Pulmonary artery endothelial cell (primary cell): ENCODE measurements around the gene SSBP3. TPM values are rescaled to one million over a fixed set of nuclear protein-coding genes. Genes with fewer than 3 reads are reported as not detected.
"Not testable (repeated sequence)": the region's sequence is repeated elsewhere in the genome, so short reads cannot be mapped to it uniquely, and the experiment has no call there.

ENCODE experiments used
- DNase-seq: peaks from one replicate; pipeline ENCODE4 v3.0.0-alpha.2; 2011; ENCODE audit warnings: low read depth, low spot score
- total RNA-seq: library from RNA; depleted of rRNA; stranded (reverse); fragments of >200 nt; gene quantifications from 2 replicates; pipeline ENCODE4 v1.2.3, GENCODE V29; 2014

The SSBP3 gene
- total RNA-seq, 1 donor from 2014 or later = 12.1 TPM

- no peak for DNase-seq
Measured at GRCh38 chr1:54247863-54248515, 158.2 kb downstream of the SSBP3 start.

- DNase-seq = no peak
Measured at GRCh38 chr1:54246116-54246721, 160.0 kb downstream of the SSBP3 start.

- no peak for DNase-seq
Measured at GRCh38 chr1:54245501-54245900, 160.7 kb downstream of the SSBP3 start.

- no peak for DNase-seq
Measured at GRCh38 chr1:54244655-54245054, 161.5 kb downstream of the SSBP3 start.

- DNase-seq = no peak
Measured at GRCh38 chr1:54243022-54243421, 163.2 kb downstream of the SSBP3 start.

GRCh38 chr1:54241364-54241763, 164.8 kb downstream of the SSBP3 start:
- DNase-seq = no peak

GRCh38 chr1:54240741-54241335, 165.4 kb downstream of the SSBP3 start:
- DNase-seq = no peak

- DNase-seq = no peak
Measured at GRCh38 chr1:54239631-54240031, 166.6 kb downstream of the SSBP3 start.

GRCh38 chr1:54239035-54239383, 167.2 kb downstream of the SSBP3 start:
- DNase-seq = no peak

GRCh38 chr1:54238353-54239034, 167.7 kb downstream of the SSBP3 start:
- DNase-seq = no peak

- no peak for DNase-seq
Measured at GRCh38 chr1:54237586-54237985, 168.6 kb downstream of the SSBP3 start.

- DNase-seq = no peak
Measured at GRCh38 chr1:54234284-54234683, 171.9 kb downstream of the SSBP3 start.

- DNase-seq = not testable (repeated sequence)
Measured at GRCh38 chr1:54233196-54233595, 173.0 kb downstream of the SSBP3 start.

- DNase-seq = no peak
Measured at GRCh38 chr1:54230507-54231339, 175.5 kb downstream of the SSBP3 start.

- DNase-seq = no peak
Measured at GRCh38 chr1:54229281-54229891, 176.8 kb downstream of the SSBP3 start.

- DNase-seq = no peak
Measured at GRCh38 chr1:54228638-54229079, 177.5 kb downstream of the SSBP3 start.

- DNase-seq = no peak
Measured at GRCh38 chr1:54227891-54228310, 178.3 kb downstream of the SSBP3 start.

GRCh38 chr1:54227091-54227602, 179.0 kb downstream of the SSBP3 start:
- no peak for DNase-seq

- no peak for DNase-seq
Measured at GRCh38 chr1:54225986-54226559, 180.1 kb downstream of the SSBP3 start.

GRCh38 chr1:54225378-54225777, 180.8 kb downstream of the SSBP3 start:
- DNase-seq = no peak
